SIG-M5 treated with dmso at 0.1 percent for 504 hours (cell line): ENCODE measurements around the gene ZEB2.

Experiments used
- DNase-seq: peaks from one replicate; lab custom pipeline; 2025; ENCODE audit not compliant: unreplicated experiment; lab: John Stamatoyannopoulos, UW

The ZEB2 gene

DNA sequence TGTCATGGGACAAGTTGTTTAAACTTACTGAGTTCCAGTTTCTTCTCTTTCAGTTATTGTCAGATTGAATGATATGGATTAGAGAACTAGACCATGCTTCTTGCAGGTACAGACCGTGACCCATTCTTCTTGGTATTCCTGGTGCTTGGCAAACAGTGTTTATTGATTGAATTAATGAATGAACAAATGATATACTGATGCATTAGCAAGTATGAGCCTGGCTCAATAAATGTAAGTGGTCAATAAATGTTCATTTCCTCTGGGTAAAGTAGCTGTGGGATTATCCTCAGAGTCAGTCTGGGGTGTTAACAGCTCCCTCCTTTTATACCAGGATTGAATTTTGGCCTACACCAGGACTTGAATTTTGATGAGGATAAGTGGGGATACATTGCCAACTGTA, 160.2 kb downstream of the ZEB2 start:
- DNase-seq, result no peak

DNA sequence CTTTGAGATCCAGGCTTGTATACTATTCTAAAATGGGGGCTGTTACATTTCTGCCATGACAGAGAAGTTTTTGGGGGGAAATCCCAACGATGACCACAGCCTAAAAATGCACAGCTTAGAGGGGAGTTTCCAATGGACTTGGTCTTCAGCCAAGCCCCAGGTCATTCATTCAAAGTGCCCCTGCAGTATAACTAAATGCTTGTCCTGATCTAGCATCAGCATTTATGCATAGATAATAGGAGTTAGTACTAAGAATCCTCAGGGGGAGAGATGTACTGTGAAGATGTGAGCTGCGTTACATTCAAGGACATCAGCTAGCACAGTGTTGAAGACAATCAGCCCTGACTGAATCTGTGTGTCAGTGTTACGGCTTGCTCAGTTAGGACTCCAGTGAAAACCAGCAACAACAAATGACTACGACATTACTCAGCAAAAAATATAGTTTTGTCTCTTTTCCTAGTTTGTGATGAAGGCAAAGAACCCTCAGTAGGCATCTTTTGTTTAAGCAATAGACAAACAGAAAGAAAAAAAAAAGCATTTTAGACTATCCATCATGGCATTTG, 160.9 kb downstream of the ZEB2 start:
- no peak for DNase-seq

DNA sequence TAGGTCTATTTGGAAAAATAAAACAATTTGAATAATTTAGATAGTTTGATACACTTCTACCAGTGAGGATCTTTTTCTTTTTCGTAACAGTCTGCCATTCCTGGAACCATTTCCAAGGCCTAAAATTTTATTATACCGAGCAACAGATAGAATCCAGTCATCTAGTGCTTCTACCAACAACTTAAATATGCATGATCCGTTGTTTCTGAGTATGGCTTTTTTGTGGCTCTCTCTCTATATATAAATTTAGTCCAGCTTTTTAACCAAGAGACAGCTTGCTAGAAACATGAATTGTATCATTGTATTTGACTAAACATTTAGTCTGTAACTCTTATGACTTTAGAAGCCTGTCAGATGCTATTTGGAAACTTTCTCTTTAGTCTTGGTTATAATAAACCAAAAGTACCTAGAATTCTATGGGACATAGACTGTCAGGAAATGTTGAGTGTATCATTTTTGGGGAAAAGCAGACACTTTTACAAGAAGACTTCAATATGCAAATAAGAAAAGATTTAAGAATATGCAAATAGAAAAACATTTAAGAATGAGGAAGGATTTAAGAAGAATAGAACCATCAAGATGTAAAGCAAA, 161.4 kb downstream of the ZEB2 start:
- no peak for DNase-seq

DNA sequence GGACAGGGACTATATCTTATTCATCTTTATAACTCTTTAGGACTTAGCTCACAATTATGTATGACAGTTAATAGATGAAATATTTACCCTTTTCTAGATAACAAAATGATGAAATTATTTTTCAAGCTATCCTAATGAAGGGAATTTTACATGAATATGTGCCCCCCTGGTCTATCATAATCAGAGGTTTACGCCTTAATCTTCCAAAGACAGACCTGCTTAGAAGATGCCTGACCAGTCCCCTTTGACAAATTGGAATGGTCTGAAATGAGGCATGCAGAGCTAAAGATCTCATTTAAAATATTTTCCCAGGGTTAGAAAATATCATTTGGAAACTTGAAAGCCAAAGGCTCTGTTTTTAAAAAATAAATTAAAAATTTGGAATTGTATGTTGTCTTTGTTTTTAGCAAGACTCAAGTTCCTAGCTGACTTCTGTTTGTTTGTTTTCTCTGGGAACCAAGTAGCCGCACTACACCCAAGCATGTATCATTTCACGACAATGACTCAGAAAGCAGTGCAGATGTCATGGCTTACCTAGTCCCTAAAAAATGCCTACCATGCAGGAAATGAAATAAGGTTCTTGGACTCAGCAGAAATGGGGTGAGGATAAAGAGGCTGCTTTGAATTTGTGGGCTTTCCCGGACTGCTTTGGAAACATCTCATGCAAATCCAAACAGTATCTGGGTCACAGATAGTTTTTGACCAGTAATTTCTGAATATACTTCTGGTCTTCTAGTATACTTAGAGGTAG, 162.1 kb downstream of the ZEB2 start:
- DNase-seq, result no peak

DNA sequence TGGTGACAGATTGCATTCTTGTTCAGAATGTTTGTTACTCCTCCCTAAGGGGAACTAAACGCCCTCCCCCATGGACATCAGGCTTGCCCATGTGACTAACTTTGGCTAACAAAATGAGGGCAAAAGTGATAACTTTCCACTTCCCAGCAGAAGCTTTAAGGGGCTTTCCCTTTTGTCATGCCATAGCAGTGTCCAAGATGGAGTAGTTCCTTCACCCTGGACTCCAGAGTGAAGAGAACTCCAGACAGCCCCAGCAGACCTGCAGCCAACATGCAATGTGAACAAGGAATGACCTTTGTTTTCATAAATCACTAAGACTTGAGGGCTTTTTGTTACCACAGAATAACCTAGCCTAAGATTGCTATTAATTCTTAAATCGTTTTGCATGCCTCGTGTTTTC, 163.5 kb downstream of the ZEB2 start:
- no peak for DNase-seq

DNA sequence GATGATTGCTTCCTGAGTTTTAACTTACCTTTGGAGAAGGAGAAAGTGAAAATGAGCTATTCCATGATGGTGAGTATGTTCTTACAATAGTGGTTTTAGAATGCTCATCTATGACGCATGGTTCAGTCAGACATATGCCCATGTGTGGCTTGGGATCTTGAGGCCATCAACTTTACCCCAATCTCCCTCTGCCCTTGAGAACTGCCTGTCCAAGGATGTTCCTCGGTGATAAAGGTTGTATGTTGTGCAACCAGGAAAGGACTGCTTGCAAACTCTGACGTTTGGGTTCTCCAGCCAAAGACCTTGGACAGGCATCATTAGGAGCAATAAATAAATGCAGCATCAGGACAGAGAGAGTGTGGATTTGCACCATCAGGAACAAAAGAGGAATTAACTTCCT, 165.0 kb downstream of the ZEB2 start:
- DNase-seq, result no peak

DNA sequence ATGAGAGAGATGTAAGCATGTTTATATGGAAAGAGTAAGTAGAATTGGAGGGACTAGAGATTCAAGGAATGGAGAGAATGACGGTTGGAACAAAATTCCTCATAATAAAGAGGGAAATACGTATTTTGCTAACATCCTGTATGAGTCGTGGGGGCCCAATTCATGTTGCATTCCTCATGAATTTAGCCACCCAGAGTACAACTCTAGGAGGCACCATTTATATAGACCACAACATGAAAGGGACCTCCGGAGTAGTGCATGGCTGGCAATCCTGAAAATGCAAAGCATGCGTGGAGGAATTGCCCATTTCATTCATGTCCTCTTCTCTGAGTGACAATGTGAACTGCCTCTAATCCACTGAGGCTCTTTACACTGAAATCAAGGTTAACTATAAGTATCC, 168.2 kb downstream of the ZEB2 start:
- DNase-seq, result no peak

- DNase-seq, result no peak
Observed at GRCh38 chr2:144350151-144350802, 169.6 kb downstream of the ZEB2 start.

GRCh38 chr2:144349674-144350073, 170.2 kb downstream of the ZEB2 start:
- DNase-seq, result no peak

GRCh38 chr2:144348846-144349245, 171.1 kb downstream of the ZEB2 start:
- no peak for DNase-seq

GRCh38 chr2:144346229-144346628, 173.7 kb downstream of the ZEB2 start:
- no peak for DNase-seq

DNA sequence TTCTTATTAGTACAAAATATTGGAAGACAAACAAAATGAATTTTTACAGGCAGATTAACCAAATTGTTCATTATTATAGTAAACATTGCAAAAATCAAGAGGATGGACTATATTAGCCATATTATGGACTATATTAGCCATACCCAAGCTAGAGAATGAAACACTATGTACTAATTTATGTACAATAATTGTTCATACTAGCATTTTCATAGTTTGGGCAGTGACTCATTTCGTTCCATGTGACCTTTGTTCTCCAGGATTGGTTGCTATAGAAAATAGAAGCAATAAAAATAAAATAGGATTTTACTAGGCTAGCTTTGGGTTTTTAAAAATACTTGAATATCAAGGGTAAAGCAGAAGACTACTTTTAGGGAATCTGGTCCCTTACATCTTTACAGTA, 176.8 kb downstream of the ZEB2 start:
- no peak for DNase-seq

DNA sequence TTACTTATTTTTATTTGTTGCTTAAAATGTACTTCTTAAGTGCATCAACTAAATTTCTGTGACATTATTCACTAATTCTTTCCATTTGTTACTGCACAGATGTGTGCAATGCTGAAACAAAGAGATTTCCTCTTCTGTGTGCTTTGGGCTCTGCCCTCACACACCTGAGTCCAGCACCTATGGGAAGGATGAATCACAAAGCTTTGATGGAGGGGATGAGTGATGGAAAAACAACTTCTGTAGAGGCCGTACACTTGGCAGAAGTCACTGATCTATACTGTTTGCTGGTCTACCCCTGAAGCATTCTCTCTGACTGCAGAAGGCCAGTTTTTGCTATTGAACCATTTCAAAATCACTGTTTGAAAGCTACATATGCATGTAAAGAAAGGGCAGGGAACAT, 178.4 kb downstream of the ZEB2 start:
- DNase-seq, result no peak

DNA sequence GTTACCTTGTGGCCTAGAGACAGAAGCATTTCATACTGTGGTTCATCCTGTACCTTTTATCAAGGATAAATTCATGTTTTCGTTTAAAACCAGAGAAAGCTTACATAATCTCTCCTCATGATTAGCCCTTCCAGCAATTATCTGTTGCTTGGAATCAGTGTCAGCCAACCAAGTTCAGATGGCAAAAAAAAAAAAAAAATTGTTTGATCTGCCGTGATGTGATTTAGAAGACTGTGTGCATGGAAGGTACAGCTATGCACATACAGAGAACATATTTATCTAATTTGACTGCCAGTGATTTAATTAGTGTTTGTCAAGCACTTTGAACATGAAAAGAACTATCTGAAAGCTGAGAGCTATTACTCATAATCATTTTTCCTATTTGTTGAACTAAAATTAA, 180.9 kb downstream of the ZEB2 start:
- DNase-seq, result no peak

GRCh38 chr2:144334551-144334950, 185.4 kb downstream of the ZEB2 start:
- DNase-seq, result no peak
